Spleen (tissue), 11 donors: ENCODE data around the gene SRGAP3. TPM values are rescaled to one million over a fixed set of nuclear protein-coding genes. Genes with fewer than 3 reads are reported as not detected.

Experiments
- DNase-seq: peaks from one replicate; pipeline ENCODE4 v3.0.0-alpha.2; 2020
- H3K27ac ChIP-seq, 8 donors: fragments of 200-600 bp; sonication (generic) in 7 of 8; 1 replicate in 4 of 8; 2 replicates in 4 of 8; pipeline versions ENCODE4 v1.5.0 to v1.8.0; 2016 to 2021; ENCODE audit warnings: inconsistent platforms in 4 of 8, mild to moderate bottlenecking in 4 of 8, moderate library complexity in 1 of 8
- H3K27me3 ChIP-seq, 7 donors: fragments of 200-600 bp; sonication (generic) in 6 of 7; replicated peaks in 1 of 7; 1 replicate in 4 of 7; 2 replicates in 3 of 7; pipeline versions ENCODE4 v1.5.0 to v1.8.0; 2016 to 2021; ENCODE audit warnings: inconsistent platforms in 3 of 7, mild to moderate bottlenecking in 1 of 7
- H3K36me3 ChIP-seq, 6 donors: fragments of 200-600 bp; sonication (generic) in 5 of 6; 1 replicate in 4 of 6; 2 replicates in 2 of 6; pipeline versions ENCODE4 v1.5.0 to v1.8.0; 2016 to 2021; ENCODE audit warnings: inconsistent platforms in 2 of 6
- H3K4me1 ChIP-seq, 6 donors: fragments of 200-600 bp; sonication (generic) in 5 of 6; 1 replicate in 3 of 6; 2 replicates in 3 of 6; pipeline versions ENCODE4 v1.5.0 to v1.8.0; 2016 to 2021; ENCODE audit warnings: inconsistent platforms in 3 of 6
- H3K4me3 ChIP-seq, 8 donors: fragments of 200-600 bp; sonication (generic) in 7 of 8; 1 replicate in 4 of 8; 2 replicates in 4 of 8; pipeline versions ENCODE4 v1.5.0 to v1.8.0; 2016 to 2021; ENCODE audit warnings: inconsistent platforms in 4 of 8, mild to moderate bottlenecking in 4 of 8, moderate library complexity in 2 of 8
- H3K9me3 ChIP-seq, 8 donors: fragments of 200-600 bp; sonication (generic) in 7 of 8; 1 replicate in 4 of 8; 2 replicates in 4 of 8; pipeline versions ENCODE4 v1.5.0 to v1.8.0; 2016 to 2021; ENCODE audit warnings: inconsistent platforms in 4 of 8
- CTCF ChIP-seq, 11 experiments: fragments of 200-600 bp in 7 of 11; fragments of 450-650 bp in 4 of 11; sonication (generic) in 4 of 11; IDR thresholded peaks in 8 of 11; conservative IDR thresholded peaks in 3 of 11; 1 replicate in 7 of 11; 2 replicates in 4 of 11; pipeline versions ENCODE4 v1.4.0 to v1.8.0; 2016 to 2021; ENCODE audit warnings: antibody characterized with exemption in 11 of 11, inconsistent platforms in 4 of 11, mild to moderate bottlenecking in 1 of 11
- POLR2A ChIP-seq, 3 donors: fragments of 450-650 bp; IDR thresholded peaks; one replicate each; pipeline ENCODE4 v1.5.1; 2017; ENCODE audit warnings: antibody characterized with exemption in 3 of 3, mild to moderate bottlenecking in 1 of 3
- POLR2AphosphoS5 ChIP-seq, 3 donors: sonication (generic); formaldehyde crosslinking; IDR thresholded peaks; one replicate each; pipeline ENCODE4 v1.5.1; 2017; ENCODE audit warnings: antibody characterized with exemption in 3 of 3
- WGBS, 5 donors: extraction: QIAGEN DNeasy Blood & Tissue Kit in 3 of 5; methylation state at CpG; one replicate each; pipeline versions ENCODE4 v1.1.5 to v1.1.7; 2013 to 2018; 5-methylcytosine and 5-hydroxymethylcytosine counted together
- intact Hi-C: fragments of 100-400 bp; cut with DNase I; formaldehyde crosslinking; loops from one replicate; pipeline ENCODE4 v1.15.0; 2023; ENCODE audit warnings: low total_unique reads
- polyA plus RNA-seq, 3 donors: library from polyadenylated mRNA; stranded (reverse); fragments of 200-250 nt; gene quantifications; one replicate each; pipeline ENCODE4 v1.2.1, GENCODE V29; 2013
- total RNA-seq, 7 donors: library from RNA; depleted of rRNA in 3 of 7; stranded (reverse); fragments of >200 nt in 3 of 7; fragmentation: NEBNext Ultra II Directional in 4 of 7; extraction: Animal tissue kit (Norgen Biotek cat#: 25700) in 4 of 7; gene quantifications; one replicate each; pipeline versions ENCODE4 v1.1.0 to v1.2.1, GENCODE V29; 2016 to 2021
- donor health status: healthy with polysubstance abuse.
- donor health status: DM: no; HTN: no; CAD: no; lungs with moderate emphysema.
- donor health status: DM: no; HTN: no; CAD: no.
- donor health status: Bipolar disorder and iron deficiency.
- donor health status: healthy.
- donor health status: DM: no; HTN: no; CAD: no.
- donor health status: DM: yes; HTN: yes; CAD: no.

Gene SRGAP3
- total and polyA plus RNA-seq, 10 donors, result 0.54 to 10.3 (median 6.4) TPM

- H3K27me3 ChIP-seq, result no peaks in the 10 kb centered on the region
- no peak for DNase-seq
- peaks cover 0 to 23% (median 6%) of the 10 kb centered on the region in 6 donors for H3K4me1 ChIP-seq
- 90 to 92% (median 91%) methylated on average over 11 of the region's 11 CpGs for WGBS, 5 donors
- H3K4me3 ChIP-seq, result no peak overlapping the region
- H3K27ac ChIP-seq, result no peak overlapping the region
- no peaks in the 10 kb centered on the region for H3K9me3 ChIP-seq
- H3K36me3 ChIP-seq, result no peaks in the 10 kb centered on the region
- intact Hi-C loops, result no loop called here
- TF ChIP-seq CTCF (IDR thresholded peaks at IDR 0.05 in 8 of 11, conservative IDR thresholded peaks at IDR 0.05 in 3 of 11) (no peak), POLR2AphosphoS5 (IDR thresholded peaks at IDR 0.05) (no peak), POLR2A (IDR thresholded peaks at IDR 0.05) (no peak)
Observed at GRCh38 chr3:9032231-9032777, 217.1 kb downstream of the SRGAP3 start.

- H3K4me1 ChIP-seq, result peaks cover 0 to 4% (median 0%) of the 10 kb centered on the region in 6 donors
- no peaks in the 10 kb centered on the region for H3K9me3 ChIP-seq
- H3K4me3 ChIP-seq, result no peak overlapping the region
- H3K36me3 ChIP-seq, result no peaks in the 10 kb centered on the region
- intact Hi-C loops, result no loop called here
- WGBS, 5 donors, result 88 to 97% (median 93%) methylated on average over 7 of the region's 7 CpGs
- H3K27me3 ChIP-seq, result no peaks in the 10 kb centered on the region
- DNase-seq, result no peak
- H3K27ac ChIP-seq, result no peak overlapping the region
- TF ChIP-seq CTCF (IDR thresholded peaks at IDR 0.05 in 8 of 11, conservative IDR thresholded peaks at IDR 0.05 in 3 of 11), result no peak
- TF ChIP-seq POLR2A (IDR thresholded peaks at IDR 0.05), result no peak
- TF ChIP-seq POLR2AphosphoS5 (IDR thresholded peaks at IDR 0.05), result no peak
Observed at GRCh38 chr3:9030034-9030433, 219.4 kb downstream of the SRGAP3 start.

GRCh38 chr3:9028134-9028533, 221.3 kb downstream of the SRGAP3 start:
- no peak overlapping the region for H3K4me3 ChIP-seq
- H3K36me3 ChIP-seq, result no peaks in the 10 kb centered on the region
- no peaks in the 10 kb centered on the region for H3K9me3 ChIP-seq
- TF ChIP-seq CTCF (IDR thresholded peaks at IDR 0.05 in 8 of 11, conservative IDR thresholded peaks at IDR 0.05 in 3 of 11), result no peak
- peak in 2 of 3 donors; percentile 23 to 44 for TF ChIP-seq POLR2AphosphoS5 (IDR thresholded peaks at IDR 0.05)
- intact Hi-C loops, result no loop called here
- H3K27me3 ChIP-seq, result no peaks in the 10 kb centered on the region
- 48 to 78% (median 57%) methylated on average over 5 of the region's 5 CpGs for WGBS, 5 donors
- H3K4me1 ChIP-seq, result peaks cover 0 to 4% (median 0%) of the 10 kb centered on the region in 6 donors
- H3K27ac ChIP-seq, result no peak overlapping the region
- DNase-seq, result no peak

- H3K9me3 ChIP-seq, result no peaks in the 10 kb centered on the region
- no peaks in the 10 kb centered on the region for H3K27me3 ChIP-seq
- H3K4me1 ChIP-seq, result peaks cover 0 to 4% (median 0%) of the 10 kb centered on the region in 6 donors
- 77 to 91% (median 87%) methylated on average over 7 of the region's 7 CpGs for WGBS, 5 donors
- no peaks in the 10 kb centered on the region for H3K36me3 ChIP-seq
- intact Hi-C loops, result no loop called here
- no peak overlapping the region for H3K4me3 ChIP-seq
- H3K27ac ChIP-seq, result no peak overlapping the region
- DNase-seq, result no peak
- TF ChIP-seq POLR2AphosphoS5 (IDR thresholded peaks at IDR 0.05) (no peak), CTCF (IDR thresholded peaks at IDR 0.05 in 8 of 11, conservative IDR thresholded peaks at IDR 0.05 in 3 of 11) (no peak), POLR2A (IDR thresholded peaks at IDR 0.05) (no peak)
Observed at GRCh38 chr3:9026320-9027045, 223.0 kb downstream of the SRGAP3 start.
